Astrocyte (in vitro differentiated cells and primary cell): ENCODE measurements around the gene NOS1. TPM values are rescaled to one million over a fixed set of nuclear protein-coding genes. Genes with fewer than 3 reads are reported as not detected.
"Not testable (repeated sequence)": the region's sequence is repeated elsewhere in the genome, so short reads cannot be mapped to it uniquely, and the experiment has no call there.

Experiments
- DNase-seq: peaks from one replicate; pipeline ENCODE4 v3.0.0-alpha.2; 2010; ENCODE audit warnings: low read depth
- FAIRE-seq: peaks from 2 replicates; lab custom pipeline; 2011; peaks lifted over from hg19 to GRCh38; lab: Jason Lieb, UNC
- H2AFZ ChIP-seq: 2 replicates; pipeline ENCODE4 v1.6.0; 2012; ENCODE audit warnings: low read depth, low read length, inconsistent platforms
- H3K27ac ChIP-seq: 2 replicates; pipeline ENCODE4 v1.5.1; 2011; ENCODE audit warnings: low read depth, low read length, inconsistent platforms
- H3K27me3 ChIP-seq: 2 replicates; pipeline ENCODE4 v1.6.0; 2011; ENCODE audit warnings: low read length, inconsistent platforms; ENCODE audit not compliant: insufficient read depth
- H3K36me3 ChIP-seq: 2 replicates; pipeline ENCODE4 v1.5.1; 2011; ENCODE audit warnings: low read length, inconsistent platforms; ENCODE audit not compliant: insufficient read depth
- H3K4me1 ChIP-seq: 2 replicates; pipeline ENCODE4 v1.5.1; 2011; ENCODE audit warnings: low read length, inconsistent platforms; ENCODE audit not compliant: insufficient read depth
- H3K4me2 ChIP-seq: 2 replicates; pipeline ENCODE4 v1.6.0; 2012; ENCODE audit warnings: low read length, inconsistent platforms
- H3K4me3 ChIP-seq: 2 replicates; pipeline ENCODE4 v1.5.1; 2011; ENCODE audit warnings: low read depth, mild to moderate bottlenecking, low read length, inconsistent platforms; ENCODE audit not compliant: insufficient read depth
- H3K79me2 ChIP-seq: 2 replicates; pipeline ENCODE4 v1.6.0; 2012; ENCODE audit warnings: mild to moderate bottlenecking, low read length, inconsistent platforms; ENCODE audit not compliant: insufficient read depth
- H3K9ac ChIP-seq: 2 replicates; pipeline ENCODE4 v1.6.0; 2012; ENCODE audit warnings: mild to moderate bottlenecking, low read length, inconsistent platforms
- H3K9me3 ChIP-seq: 2 replicates; pipeline ENCODE4 v1.5.1; 2012; ENCODE audit warnings: low read depth, mild to moderate bottlenecking, low read length, inconsistent platforms; ENCODE audit not compliant: insufficient read depth
- H4K20me1 ChIP-seq: 2 replicates; pipeline ENCODE4 v1.6.0; 2012; ENCODE audit warnings: low read length, inconsistent platforms; ENCODE audit not compliant: insufficient read depth
- H3K27ac Mint-ChIP-seq: one replicate; pipeline ENCODE4 v1.8.0; 2021; ENCODE audit warnings: mild to moderate bottlenecking, mixed read lengths; ENCODE audit not compliant: unreplicated experiment
- H3K27me3 Mint-ChIP-seq: one replicate; pipeline ENCODE4 v1.8.0; 2021; ENCODE audit warnings: low read depth, mixed read lengths; ENCODE audit not compliant: unreplicated experiment
- H3K36me3 Mint-ChIP-seq: one replicate; pipeline ENCODE4 v1.8.0; 2021; ENCODE audit warnings: low read depth, mixed read lengths; ENCODE audit not compliant: unreplicated experiment
- H3K4me1 Mint-ChIP-seq: one replicate; pipeline ENCODE4 v1.8.0; 2021; ENCODE audit warnings: low read depth, mixed read lengths; ENCODE audit not compliant: unreplicated experiment
- H3K4me3 Mint-ChIP-seq: one replicate; pipeline ENCODE4 v1.8.0; 2021; ENCODE audit warnings: mild to moderate bottlenecking, moderate library complexity, mixed read lengths; ENCODE audit not compliant: unreplicated experiment
- H3K9me3 Mint-ChIP-seq: one replicate; pipeline ENCODE4 v1.8.0; 2021; ENCODE audit warnings: mild to moderate bottlenecking, mixed read lengths; ENCODE audit not compliant: unreplicated experiment
- EZH2 ChIP-seq: IDR thresholded peaks from 2 replicates; pipeline ENCODE4 v1.6.1; 2012; ENCODE audit warnings: mild to moderate bottlenecking, low read length, inconsistent platforms; ENCODE audit not compliant: insufficient read depth
- total RNA-seq: library from RNA; stranded (reverse); gene quantifications from 2 replicates; pipeline ENCODE4 v1.2.1, GENCODE V29; 2021
- TF ChIP-seq, protein P1 (sequence below): IDR thresholded peaks from 2 replicates; pipeline ENCODE4 v1.5.1; 2011; ENCODE audit warnings: low read depth, mild to moderate bottlenecking, inconsistent platforms, low read length, moderate library complexity; ENCODE audit not compliant: insufficient read depth

NOS1 gene
- total RNA-seq, 1 donor from 2014 or later = 0.05 TPM

- Histone ChIP-seq H3K9me3 (no peaks in the 10 kb centered on the region), H3K27me3 (no peaks in the 10 kb centered on the region), H3K36me3 (no peaks in the 10 kb centered on the region), H3K79me2 (peaks cover 13% of the 10 kb centered on the region), H4K20me1 (peaks cover 8% of the 10 kb centered on the region), H3K9ac (no peak overlapping the region), H3K4me3 (no peak overlapping the region), H2AFZ (no peak overlapping the region), H3K4me2 (no peak overlapping the region), H3K4me1 (peaks cover 6% of the 10 kb centered on the region), H3K27ac (no peak overlapping the region)
- TF ChIP-seq, protein P1, sequence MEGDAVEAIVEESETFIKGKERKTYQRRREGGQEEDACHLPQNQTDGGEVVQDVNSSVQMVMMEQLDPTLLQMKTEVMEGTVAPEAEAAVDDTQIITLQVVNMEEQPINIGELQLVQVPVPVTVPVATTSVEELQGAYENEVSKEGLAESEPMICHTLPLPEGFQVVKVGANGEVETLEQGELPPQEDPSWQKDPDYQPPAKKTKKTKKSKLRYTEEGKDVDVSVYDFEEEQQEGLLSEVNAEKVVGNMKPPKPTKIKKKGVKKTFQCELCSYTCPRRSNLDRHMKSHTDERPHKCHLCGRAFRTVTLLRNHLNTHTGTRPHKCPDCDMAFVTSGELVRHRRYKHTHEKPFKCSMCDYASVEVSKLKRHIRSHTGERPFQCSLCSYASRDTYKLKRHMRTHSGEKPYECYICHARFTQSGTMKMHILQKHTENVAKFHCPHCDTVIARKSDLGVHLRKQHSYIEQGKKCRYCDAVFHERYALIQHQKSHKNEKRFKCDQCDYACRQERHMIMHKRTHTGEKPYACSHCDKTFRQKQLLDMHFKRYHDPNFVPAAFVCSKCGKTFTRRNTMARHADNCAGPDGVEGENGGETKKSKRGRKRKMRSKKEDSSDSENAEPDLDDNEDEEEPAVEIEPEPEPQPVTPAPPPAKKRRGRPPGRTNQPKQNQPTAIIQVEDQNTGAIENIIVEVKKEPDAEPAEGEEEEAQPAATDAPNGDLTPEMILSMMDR = no peak
- TF ChIP-seq EZH2 = no peak
- Mint-ChIP-seq H3K9me3 (no peaks in the 10 kb centered on the region), H3K36me3 (no peaks in the 10 kb centered on the region), H3K4me1 (peaks cover under 1% of the 10 kb centered on the region), H3K27ac (no peak overlapping the region), H3K4me3 (no peak overlapping the region), H3K27me3 (no peaks in the 10 kb centered on the region)
- FAIRE-seq (no peak), DNase-seq (no peak)
Measured at GRCh38 chr12:117193903-117194302, 167.5 kb downstream of the NOS1 start.

DNA sequence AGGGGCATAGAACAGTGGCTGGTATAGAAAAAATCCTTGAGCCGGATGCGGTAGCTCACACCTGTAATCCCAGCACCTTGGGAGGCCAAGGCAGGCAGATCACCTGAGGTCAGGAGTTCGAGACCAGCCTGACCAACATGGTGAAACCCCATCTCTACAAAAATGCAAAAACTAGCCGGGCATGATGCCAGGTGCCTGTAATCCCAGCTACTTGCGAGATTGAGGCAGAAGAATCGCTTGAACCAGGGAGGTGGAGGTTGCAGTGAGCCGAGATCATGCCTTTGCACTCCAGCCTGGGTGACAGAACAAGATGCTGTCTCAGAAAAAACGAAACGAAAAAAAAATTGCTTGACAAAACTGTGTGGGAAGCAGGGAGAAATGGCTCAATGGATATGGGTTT, 168.8 kb downstream of the NOS1 start:
- Histone ChIP-seq H4K20me1 (peaks cover 19% of the 10 kb centered on the region), H3K79me2 (peaks cover 26% of the 10 kb centered on the region)
- not testable (repeated sequence) for DNase-seq, H3K4me1 ChIP-seq, H3K36me3 Mint-ChIP-seq, H3K27ac Mint-ChIP-seq, H3K9ac ChIP-seq, FAIRE-seq, H3K27ac ChIP-seq, H3K36me3 ChIP-seq, H3K27me3 Mint-ChIP-seq, H3K9me3 ChIP-seq, H3K4me2 ChIP-seq, H3K4me3 Mint-ChIP-seq, H2AFZ ChIP-seq, H3K27me3 ChIP-seq, H3K4me1 Mint-ChIP-seq, H3K9me3 Mint-ChIP-seq, H3K4me3 ChIP-seq

DNA sequence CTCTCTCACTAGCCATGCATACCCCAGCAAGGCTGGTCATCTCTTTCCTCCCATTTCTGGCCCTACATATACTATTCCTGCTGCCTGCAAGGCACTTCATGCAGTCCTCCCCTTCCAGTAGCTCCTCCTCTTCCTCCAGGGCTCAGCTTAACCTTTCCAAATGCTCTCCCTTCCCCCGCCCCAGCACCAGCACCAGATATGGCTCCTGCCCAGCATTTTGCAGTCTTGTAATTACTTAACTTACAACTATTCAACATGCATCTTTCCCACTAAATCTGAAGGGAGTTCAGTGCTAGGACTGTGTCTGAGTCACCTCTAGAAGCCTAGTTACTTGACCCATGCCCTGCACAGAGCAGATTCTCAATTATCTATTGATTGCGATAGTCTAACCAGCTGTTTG, 169.4 kb downstream of the NOS1 start:
- Mint-ChIP-seq H3K27ac (no peak overlapping the region), H3K9me3 (no peaks in the 10 kb centered on the region), H3K27me3 (no peaks in the 10 kb centered on the region), H3K4me1 (peaks cover 2% of the 10 kb centered on the region), H3K4me3 (peak overlapping the region; percentile 11), H3K36me3 (no peaks in the 10 kb centered on the region)
- H3K9me3 ChIP-seq = no peaks in the 10 kb centered on the region
- H3K4me3 ChIP-seq = no peak overlapping the region
- H4K20me1 ChIP-seq = peaks cover 21% of the 10 kb centered on the region
- H3K36me3 ChIP-seq = no peaks in the 10 kb centered on the region
- no peak overlapping the region for H3K4me2 ChIP-seq
- no peaks in the 10 kb centered on the region for H3K27me3 ChIP-seq
- H3K79me2 ChIP-seq = peaks cover 28% of the 10 kb centered on the region
- FAIRE-seq (no peak), DNase-seq (no peak)
- no peak overlapping the region for H3K9ac ChIP-seq
- H3K27ac ChIP-seq = no peak overlapping the region
- no peak for TF ChIP-seq EZH2
- TF ChIP-seq, protein P1 = no peak
- no peak overlapping the region for H2AFZ ChIP-seq
- peaks cover 9% of the 10 kb centered on the region for H3K4me1 ChIP-seq
